ENCODE measurements around the gene TSPAN31.

GRCh38 chr12:57775563-57776246 lies 30.9 kb downstream of the TSPAN31 start:
- TF ChIP-seq CTCF (IDR thresholded peaks at IDR 0.05) = no peak
- no peak for TF ChIP-seq POLR2A (IDR thresholded peaks at IDR 0.05)
